HepG2 (cell line): ENCODE measurements around the gene OR10V1. TPM values are rescaled to one million over a fixed set of nuclear protein-coding genes. Genes with fewer than 3 reads are reported as not detected.
A peak's percentile ranks its signal among the peaks of the same experiment; 100 is the strongest.

ENCODE experiments used
- ATF6 ChIP-seq: sonication (generic); formaldehyde crosslinking; conservative IDR thresholded peaks from 2 replicates; pipeline ENCODE4 v1.4.0; 2020; ENCODE audit warnings: missing genetic modification reagents
- EED ChIP-seq: sonication (generic); formaldehyde crosslinking; IDR thresholded peaks from 2 replicates; pipeline ENCODE4 v1.5.0; 2020; ENCODE audit warnings: mild to moderate bottlenecking, missing genetic modification reagents
- FOSL2 ChIP-seq: sonication (generic); formaldehyde crosslinking; IDR thresholded peaks from 2 replicates; pipeline ENCODE4 v1.4.0; 2020; ENCODE audit warnings: missing genetic modification reagents
- FOXO1 ChIP-seq: sonication (generic); formaldehyde crosslinking; IDR thresholded peaks from 2 replicates; pipeline ENCODE4 v1.4.0; 2020; ENCODE audit warnings: missing genetic modification reagents
- HOXA5 ChIP-seq: sonication (generic); formaldehyde crosslinking; IDR thresholded peaks from 2 replicates; pipeline ENCODE4 v1.4.0; 2020; ENCODE audit warnings: missing genetic modification reagents
- KDM4B ChIP-seq: sonication (generic); formaldehyde crosslinking; IDR thresholded peaks from 2 replicates; pipeline ENCODE4 v1.4.0; 2020; ENCODE audit warnings: missing genetic modification reagents
- POLR2A ChIP-seq, 2 experiments: IDR thresholded peaks; 2 replicates each; pipeline ENCODE4 v1.6.1; 2011; ENCODE audit warnings: low read depth in 2 of 2, low read length in 2 of 2, mild to moderate bottlenecking in 1 of 2, moderate library complexity in 1 of 2; ENCODE audit not compliant: insufficient read depth in 1 of 2
- SP5 ChIP-seq: IDR thresholded peaks from 2 replicates; pipeline ENCODE4 v1.6.1; 2016; ENCODE audit warnings: low read depth, borderline replicate concordance
- SUZ12 ChIP-seq: fragments of 150-350 bp; IDR thresholded peaks from 2 replicates; pipeline ENCODE4 v1.6.1; 2014; ENCODE audit warnings: low read depth, low read length
- TBL1XR1 ChIP-seq: fragments of 150-350 bp; IDR thresholded peaks from 2 replicates; pipeline ENCODE4 v1.6.1; 2014; ENCODE audit warnings: borderline replicate concordance, low read length; ENCODE audit not compliant: partially characterized antibody
- ZFP62 ChIP-seq: sonication (generic); formaldehyde crosslinking; IDR thresholded peaks from 2 replicates; pipeline ENCODE4 v1.4.0; 2020; ENCODE audit warnings: missing genetic modification reagents
- ZNF318 ChIP-seq: sonication (generic); formaldehyde crosslinking; IDR thresholded peaks from 2 replicates; pipeline ENCODE4 v1.4.0; 2020; ENCODE audit warnings: mild to moderate bottlenecking, missing genetic modification reagents
- ZNF414 ChIP-seq: sonication (generic); formaldehyde crosslinking; IDR thresholded peaks from 2 replicates; pipeline ENCODE4 v1.5.0; 2020; ENCODE audit warnings: missing genetic modification reagents
- ZNF484 ChIP-seq: sonication (generic); formaldehyde crosslinking; IDR thresholded peaks from 2 replicates; pipeline ENCODE4 v1.5.1; 2020; ENCODE audit warnings: mild to moderate bottlenecking, low read depth, missing genetic modification reagents, borderline replicate concordance
- ZNF503 ChIP-seq: sonication (generic); formaldehyde crosslinking; IDR thresholded peaks from 2 replicates; pipeline ENCODE4 v1.4.0; 2020; ENCODE audit warnings: missing genetic modification reagents
- ZNF746 ChIP-seq: sonication (generic); formaldehyde crosslinking; IDR thresholded peaks from 2 replicates; pipeline ENCODE4 v1.8.0; 2022; ENCODE audit warnings: mild to moderate bottlenecking, missing genetic modification reagents
- ZSCAN21 ChIP-seq: sonication (generic); formaldehyde crosslinking; IDR thresholded peaks from 2 replicates; pipeline ENCODE4 v1.8.0; 2022; ENCODE audit warnings: mild to moderate bottlenecking, missing genetic modification reagents, moderate library complexity, borderline replicate concordance
- polyA plus RNA-seq, 8 experiments: library from polyadenylated mRNA; depleted of rRNA in 3 of 8; stranded (reverse) in 7 of 8; unstranded in 1 of 8; fragments of >200 nt; fragmentation: Illumina TruSeq in 4 of 8; extraction: Trizol in 4 of 8; gene quantifications; 2 replicates each; pipeline versions ENCODE4 v1.2.1 to v1.2.3, GENCODE V29; 2011 to 2016; ENCODE audit warnings: low read depth in 4 of 8, missing spikeins in 1 of 8, mixed read lengths in 1 of 8; ENCODE audit not compliant: insufficient read depth in 1 of 8
- total RNA-seq, 5 experiments: library from RNA; depleted of rRNA; stranded (reverse); fragments of >200 nt; fragmentation: Illumina TruSeq; extraction: Trizol; gene quantifications; 2 replicates each; pipeline ENCODE4 v1.2.3, GENCODE V29; 2016; ENCODE audit warnings: low read depth in 1 of 5

Gene OR10V1
- total and polyA plus RNA-seq, 2 of the 13 experiments (the other 11 are each of a cell fraction or from before 2014, with no cell fraction given) = not detected

- TF ChIP-seq ZNF414 (CRISPR knock-in tag) (no peak), ZFP62 (CRISPR knock-in tag) (no peak), KDM4B (CRISPR knock-in tag) (no peak), SUZ12 (no peak), ZNF484 (no peak), POLR2A (IDR thresholded peaks at IDR 0.05; ENCODE audit: insufficient read depth in 1 of 2, low read depth in 2 of 2, low read length in 2 of 2) (no peak; a peak in 1 of 4 replicates), ZSCAN21 (no peak), FOSL2 (CRISPR knock-in tag) (peak; percentile 96), ZNF746 (CRISPR knock-in tag) (peak; percentile 78; the same call in 1 of the 2 replicates), EED (CRISPR knock-in tag) (no peak), FOXO1 (no peak), SP5 (CRISPR knock-in tag) (no peak), ZNF503 (CRISPR knock-in tag) (no peak), ZNF318 (no peak), ATF6 (CRISPR knock-in tag) (no peak), HOXA5 (CRISPR knock-in tag) (no peak), TBL1XR1 (no peak)
Measured at GRCh38 chr11:59755701-59756557, 42.3 kb upstream of the OR10V1 start (continued).
